Measurements from ENCODE around the gene ARAP2.

ARAP2 gene

GRCh38 chr4:36235306-36235705 is 9.0 kb downstream of the ARAP2 start:
- Histone ChIP-seq H3K4me2 (ENCODE audit: low read length) (no peak overlapping the region), H3K79me2 (ENCODE audit: insufficient read depth, low read length) (peaks cover 92% of the 10 kb centered on the region), H2AFZ (ENCODE audit: low read length) (no peak overlapping the region)

GRCh38 chr4:36233567-36234266 is 10.6 kb downstream of the ARAP2 start:
- H3K27ac ChIP-seq (ENCODE audit: low read depth, low read length, poor library complexity, severe bottlenecking) = no peak overlapping the region
- no peak overlapping the region for H2AFZ ChIP-seq (ENCODE audit: low read length)
- no peaks in the 10 kb centered on the region for H4K20me1 ChIP-seq (ENCODE audit: insufficient read depth, low read length)
- H3K4me1 ChIP-seq (ENCODE audit: insufficient read depth, low read length, severe bottlenecking) = peaks cover 26% of the 10 kb centered on the region
- H3F3A ChIP-seq (ENCODE audit: insufficient read depth, low read length) = no peaks in the 10 kb centered on the region
- peaks cover 92% of the 10 kb centered on the region for H3K79me2 ChIP-seq (ENCODE audit: insufficient read depth, low read length)
- no peak overlapping the region for H3K4me2 ChIP-seq (ENCODE audit: low read length)
- no peaks in the 10 kb centered on the region for H3K27me3 ChIP-seq (ENCODE audit: insufficient read depth, low read length)
- H3K9me2 ChIP-seq (ENCODE audit: low read depth, low read length) = no peaks in the 10 kb centered on the region
- no peaks in the 10 kb centered on the region for H3K9me3 ChIP-seq (ENCODE audit: low read length)
- no peak overlapping the region for H3K4me3 ChIP-seq (ENCODE audit: low read depth, low read length, poor library complexity, severe bottlenecking)
- peaks cover 54% of the 10 kb centered on the region for H3K36me3 ChIP-seq (ENCODE audit: insufficient read depth, low read length)
- TF ChIP-seq EZH2 (IDR thresholded peaks at IDR 0.05; ENCODE audit: borderline replicate concordance, low read length) (no peak), CTCF (IDR thresholded peaks at IDR 0.05; ENCODE audit: low read length) (no peak)
- no peak overlapping the region for H3K9ac ChIP-seq (ENCODE audit: low read length)

More at GRCh38 chr4:36235306-36235705, 9.0 kb downstream of the ARAP2 start:
- Histone ChIP-seq H3K4me1 (ENCODE audit: insufficient read depth, low read length, severe bottlenecking) (peaks cover 12% of the 10 kb centered on the region), H3K9me2 (ENCODE audit: low read depth, low read length) (no peaks in the 10 kb centered on the region), H3K4me3 (ENCODE audit: low read depth, low read length, poor library complexity, severe bottlenecking) (no peak overlapping the region), H3K9ac (ENCODE audit: low read length) (no peak overlapping the region), H3K36me3 (ENCODE audit: insufficient read depth, low read length) (peaks cover 62% of the 10 kb centered on the region), H3K27me3 (ENCODE audit: insufficient read depth, low read length) (no peaks in the 10 kb centered on the region), H3K9me3 (ENCODE audit: low read length) (no peaks in the 10 kb centered on the region), H4K20me1 (ENCODE audit: insufficient read depth, low read length) (no peaks in the 10 kb centered on the region), H3K27ac (ENCODE audit: low read depth, low read length, poor library complexity, severe bottlenecking) (no peak overlapping the region), H3F3A (ENCODE audit: insufficient read depth, low read length) (no peaks in the 10 kb centered on the region)
- TF ChIP-seq EZH2 (IDR thresholded peaks at IDR 0.05; ENCODE audit: borderline replicate concordance, low read length) = no peak
- peak; percentile 39; the same call in 1 of the 2 replicates for TF ChIP-seq CTCF (IDR thresholded peaks at IDR 0.05; ENCODE audit: low read length)

- H3F3A ChIP-seq (ENCODE audit: insufficient read depth, low read length) = no peaks in the 10 kb centered on the region
- TF ChIP-seq EZH2 (IDR thresholded peaks at IDR 0.05; ENCODE audit: borderline replicate concordance, low read length) = no peak
- no peak for TF ChIP-seq CTCF (IDR thresholded peaks at IDR 0.05; ENCODE audit: low read length)
- no peak overlapping the region for H3K27ac ChIP-seq (ENCODE audit: low read depth, low read length, poor library complexity, severe bottlenecking)
- no peaks in the 10 kb centered on the region for H4K20me1 ChIP-seq (ENCODE audit: insufficient read depth, low read length)
- H3K9ac ChIP-seq (ENCODE audit: low read length) = no peak overlapping the region
- no peak overlapping the region for H3K4me3 ChIP-seq (ENCODE audit: low read depth, low read length, poor library complexity, severe bottlenecking)
- H3K79me2 ChIP-seq (ENCODE audit: insufficient read depth, low read length) = peaks cover 96% of the 10 kb centered on the region
- H3K4me1 ChIP-seq (ENCODE audit: insufficient read depth, low read length, severe bottlenecking) = peaks cover 54% of the 10 kb centered on the region
- H3K4me2 ChIP-seq (ENCODE audit: low read length) = no peak overlapping the region; the same call in 1 of the 2 replicates
- H3K27me3 ChIP-seq (ENCODE audit: insufficient read depth, low read length) = no peaks in the 10 kb centered on the region
- peaks cover 38% of the 10 kb centered on the region for H3K36me3 ChIP-seq (ENCODE audit: insufficient read depth, low read length)
- no peaks in the 10 kb centered on the region for H3K9me3 ChIP-seq (ENCODE audit: low read length)
- H3K9me2 ChIP-seq (ENCODE audit: low read depth, low read length) = no peaks in the 10 kb centered on the region
- H2AFZ ChIP-seq (ENCODE audit: low read length) = no peak overlapping the region
Observed at GRCh38 chr4:36230534-36230933, 13.8 kb downstream of the ARAP2 start.
